ENCODE results near the gene TSPAN5.

Gene TSPAN5

DNA sequence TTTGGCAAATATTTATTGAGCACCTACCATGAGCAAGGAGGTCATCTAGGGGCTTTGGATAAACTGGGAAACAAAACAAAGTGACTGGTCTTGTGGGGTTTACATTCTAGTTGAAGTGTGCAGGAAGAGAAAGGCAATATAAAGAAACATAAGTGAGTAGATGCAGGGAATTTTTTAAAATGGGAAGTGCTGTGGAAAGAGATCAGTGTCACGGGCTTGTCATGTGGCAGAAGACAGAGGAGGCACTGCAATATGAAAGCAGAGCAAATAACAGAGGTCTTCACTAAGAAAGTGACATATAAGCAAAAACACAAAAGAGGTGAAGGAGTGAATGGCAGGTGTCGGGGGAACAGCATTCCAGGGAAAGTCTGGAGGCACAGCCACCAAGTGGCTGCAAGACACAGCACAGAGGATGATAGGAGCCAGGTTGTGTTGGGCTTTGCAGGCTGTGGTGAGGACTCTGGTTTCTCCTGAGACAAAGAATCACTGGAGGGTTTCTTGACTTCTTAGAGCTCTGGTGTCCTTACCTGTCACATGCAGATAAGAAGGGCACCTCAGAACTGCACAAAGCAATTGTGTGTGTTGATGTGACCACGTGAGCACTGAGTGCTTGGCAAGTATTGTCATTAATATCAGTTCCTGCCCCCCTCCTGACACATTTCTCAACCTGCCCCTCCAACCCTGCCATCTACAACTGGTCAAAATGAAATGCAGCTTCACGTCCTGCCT is 143.5 kb downstream of the TSPAN5 start:
- TF ChIP-seq PATZ1 (CRISPR knock-in tag; IDR thresholded peaks at IDR 0.05; ENCODE audit: borderline replicate concordance) (no peak), SNAI2 (CRISPR knock-in tag; IDR thresholded peaks at IDR 0.05) (no peak), ESRRG (CRISPR knock-in tag; IDR thresholded peaks at IDR 0.05) (no peak)
- ATAC-seq, result no peak; the same call in 2 of the 3 replicates

DNA sequence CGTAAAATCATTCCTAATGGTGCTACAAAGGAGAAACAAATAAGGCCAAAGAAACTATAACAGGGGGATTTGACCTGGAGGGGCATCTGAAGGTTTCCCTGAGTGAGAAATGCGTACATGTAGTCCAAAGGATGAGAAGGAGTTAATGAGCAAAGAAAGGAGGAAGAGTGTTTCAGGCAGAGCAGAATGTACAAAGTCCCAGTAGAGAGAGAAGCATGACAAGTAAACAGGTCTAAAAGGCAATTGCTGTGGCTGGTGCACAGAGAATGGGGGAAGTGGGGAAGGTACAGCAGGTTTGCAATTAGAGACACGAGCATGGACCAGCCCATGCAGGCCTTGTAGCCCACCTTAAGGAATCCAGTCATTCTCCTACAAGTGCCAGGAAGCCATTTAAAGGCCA is 145.5 kb downstream of the TSPAN5 start:
- no peak for ATAC-seq
- TF ChIP-seq SNAI2 (CRISPR knock-in tag; IDR thresholded peaks at IDR 0.05) (no peak), ZNF8 (CRISPR knock-in tag; IDR thresholded peaks at IDR 0.05) (no peak), ZFP3 (CRISPR knock-in tag; IDR thresholded peaks at IDR 0.05) (no peak), ESRRG (CRISPR knock-in tag; IDR thresholded peaks at IDR 0.05) (no peak), RARB (CRISPR knock-in tag; IDR thresholded peaks at IDR 0.05) (no peak), GLIS3 (CRISPR knock-in tag; IDR thresholded peaks at IDR 0.05) (no peak)

GRCh38 chr4:98510757-98511517 is 147.5 kb downstream of the TSPAN5 start:
- no peak for TF ChIP-seq ZFP3 (CRISPR knock-in tag; IDR thresholded peaks at IDR 0.05)
- no peak for TF ChIP-seq SNAI2 (CRISPR knock-in tag; IDR thresholded peaks at IDR 0.05)
- TF ChIP-seq PATZ1 (CRISPR knock-in tag; IDR thresholded peaks at IDR 0.05; ENCODE audit: borderline replicate concordance), result no peak
- ATAC-seq, result peak; percentile 82

DNA sequence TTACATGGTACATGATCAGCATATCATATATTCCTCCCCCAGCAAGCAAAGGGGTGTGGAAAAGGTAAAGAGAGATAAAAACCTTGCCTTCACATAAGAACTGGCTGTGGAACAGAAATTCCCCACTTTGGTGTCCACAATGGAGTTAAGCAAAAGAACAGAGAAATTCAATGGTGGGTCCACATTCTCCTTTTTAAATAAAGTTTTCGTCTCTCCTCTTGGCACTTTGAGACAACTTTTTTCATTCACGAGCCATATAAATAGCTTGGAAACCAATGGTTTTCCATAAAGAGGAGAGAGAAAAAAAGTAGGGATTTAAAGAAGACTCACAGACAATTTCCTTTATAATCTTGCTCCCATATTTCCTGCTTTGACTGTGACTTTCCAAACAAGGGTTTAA is 148.1 kb downstream of the TSPAN5 start:
- no peak for ATAC-seq

DNA sequence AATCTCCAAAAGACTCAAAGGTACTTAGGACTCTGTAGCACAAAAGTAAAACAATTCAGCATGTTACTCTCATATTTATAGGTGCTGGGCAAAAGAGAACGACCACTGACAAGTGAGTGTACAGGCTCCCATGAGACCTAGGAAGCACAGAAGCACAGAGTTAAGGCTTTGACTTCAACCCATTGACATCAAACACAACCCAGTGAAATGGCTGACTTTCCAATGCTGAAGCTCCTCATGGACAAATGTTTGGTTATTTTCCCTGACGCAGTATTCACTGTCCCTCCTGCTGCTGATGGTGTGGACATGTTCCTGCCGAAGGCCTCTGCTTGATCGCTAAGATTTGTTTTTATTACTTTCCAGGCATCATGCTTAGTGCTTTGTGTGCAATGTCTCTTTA is 148.7 kb downstream of the TSPAN5 start:
- no peak; the same call in 2 of the 3 replicates for ATAC-seq
- TF ChIP-seq ARNTL (CRISPR knock-in tag; IDR thresholded peaks at IDR 0.05; ENCODE audit: borderline replicate concordance, low read depth), result no peak
- TF ChIP-seq OSR1 (CRISPR knock-in tag; IDR thresholded peaks at IDR 0.05), result no peak
- TF ChIP-seq ZNF70 (CRISPR knock-in tag; IDR thresholded peaks at IDR 0.05), result no peak
- TF ChIP-seq BACH2 (CRISPR knock-in tag; IDR thresholded peaks at IDR 0.05; ENCODE audit: borderline replicate concordance), result no peak
- no peak for TF ChIP-seq ZNF565 (CRISPR knock-in tag; conservative IDR thresholded peaks at IDR 0.05; ENCODE audit: low read depth)
- TF ChIP-seq RARB (CRISPR knock-in tag; IDR thresholded peaks at IDR 0.05), result no peak
- TF ChIP-seq ZNF8 (CRISPR knock-in tag; IDR thresholded peaks at IDR 0.05), result no peak
- TF ChIP-seq ISL1 (CRISPR knock-in tag; IDR thresholded peaks at IDR 0.05), result no peak
- no peak for TF ChIP-seq ZFP3 (CRISPR knock-in tag; IDR thresholded peaks at IDR 0.05)
- no peak for TF ChIP-seq TCF4 (CRISPR knock-in tag; IDR thresholded peaks at IDR 0.05; ENCODE audit: borderline replicate concordance)
- TF ChIP-seq TSHZ2 (CRISPR knock-in tag; IDR thresholded peaks at IDR 0.05), result no peak
- no peak for TF ChIP-seq CSDC2 (CRISPR knock-in tag; IDR thresholded peaks at IDR 0.05)

More for the DNA sequence above, 148.1 kb downstream of the TSPAN5 start:
- TF ChIP-seq ISL1 (CRISPR knock-in tag; IDR thresholded peaks at IDR 0.05), result no peak
- TF ChIP-seq CSRNP3 (CRISPR knock-in tag; IDR thresholded peaks at IDR 0.05), result no peak
- no peak for TF ChIP-seq PPARA (CRISPR knock-in tag; IDR thresholded peaks at IDR 0.05; ENCODE audit: borderline replicate concordance)
- TF ChIP-seq, protein P1, sequence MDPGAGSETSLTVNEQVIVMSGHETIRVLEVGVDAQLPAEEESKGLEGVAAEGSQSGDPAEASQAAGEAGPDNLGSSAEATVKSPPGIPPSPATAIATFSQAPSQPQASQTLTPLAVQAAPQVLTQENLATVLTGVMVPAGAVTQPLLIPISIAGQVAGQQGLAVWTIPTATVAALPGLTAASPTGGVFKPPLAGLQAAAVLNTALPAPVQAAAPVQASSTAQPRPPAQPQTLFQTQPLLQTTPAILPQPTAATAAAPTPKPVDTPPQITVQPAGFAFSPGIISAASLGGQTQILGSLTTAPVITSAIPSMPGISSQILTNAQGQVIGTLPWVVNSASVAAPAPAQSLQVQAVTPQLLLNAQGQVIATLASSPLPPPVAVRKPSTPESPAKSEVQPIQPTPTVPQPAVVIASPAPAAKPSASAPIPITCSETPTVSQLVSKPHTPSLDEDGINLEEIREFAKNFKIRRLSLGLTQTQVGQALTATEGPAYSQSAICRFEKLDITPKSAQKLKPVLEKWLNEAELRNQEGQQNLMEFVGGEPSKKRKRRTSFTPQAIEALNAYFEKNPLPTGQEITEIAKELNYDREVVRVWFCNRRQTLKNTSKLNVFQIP (CRISPR knock-in tag; IDR thresholded peaks at IDR 0.05; ENCODE audit: borderline replicate concordance, low read depth), result no peak
- no peak for TF ChIP-seq OSR1 (CRISPR knock-in tag; IDR thresholded peaks at IDR 0.05)

Data from SK-N-SH treated with all-trans-retinoic acid at 6 μM for 48 hours (cell line).